SK-N-SH treated with all-trans-retinoic acid at 6 μM for 48 hours (cell line): Measurements from ENCODE around the gene KCNMA1.

ENCODE experiments used
- ATAC-seq: fragments of 200-7000 bp; cut with Tn5 transposase; 3 replicates; pipeline ENCODE4 v1.9.1; 2020; ENCODE audit warnings: mild to moderate bottlenecking, moderate library complexity
- BACH2 ChIP-seq: fragments of 250-450 bp; sonication (Bioruptor Pico); IDR thresholded peaks from 2 replicates; pipeline ENCODE4 v1.9.0; 2021; ENCODE audit warnings: mild to moderate bottlenecking, borderline replicate concordance
- CSDC2 ChIP-seq: fragments of 250-450 bp; sonication (Bioruptor Pico); IDR thresholded peaks from 2 replicates; pipeline ENCODE4 v1.5.0; 2020; ENCODE audit warnings: mild to moderate bottlenecking, moderate library complexity
- GLIS3 ChIP-seq: fragments of 250-450 bp; sonication (Bioruptor Pico); IDR thresholded peaks from 2 replicates; pipeline ENCODE4 v1.5.0; 2020; ENCODE audit warnings: mild to moderate bottlenecking, moderate library complexity
- ISL1 ChIP-seq: fragments of 250-450 bp; sonication (Bioruptor Pico); IDR thresholded peaks from 2 replicates; pipeline ENCODE4 v2.1.2; 2022; ENCODE audit warnings: mild to moderate bottlenecking, moderate library complexity
- OSR1 ChIP-seq: fragments of 250-450 bp; sonication (Bioruptor Pico); IDR thresholded peaks from 2 replicates; pipeline ENCODE4 v1.8.0; 2022; ENCODE audit warnings: moderate library complexity, mild to moderate bottlenecking, inconsistent platforms
- PPARA ChIP-seq: fragments of 250-450 bp; sonication (Bioruptor Pico); IDR thresholded peaks from 2 replicates; pipeline ENCODE4 v1.5.0; 2020; ENCODE audit warnings: mild to moderate bottlenecking, borderline replicate concordance
- SNAI2 ChIP-seq: fragments of 250-450 bp; sonication (Bioruptor Pico); IDR thresholded peaks from 2 replicates; pipeline ENCODE4 v1.5.0; 2020; ENCODE audit warnings: mild to moderate bottlenecking, moderate library complexity
- TCF4 ChIP-seq: fragments of 250-450 bp; sonication (Bioruptor Pico); IDR thresholded peaks from 2 replicates; pipeline ENCODE4 v1.8.0; 2021; ENCODE audit warnings: mild to moderate bottlenecking, moderate library complexity, borderline replicate concordance
- TOX ChIP-seq: fragments of 250-450 bp; sonication (Bioruptor Pico); IDR thresholded peaks from 2 replicates; pipeline ENCODE4 v1.8.0; 2021; ENCODE audit warnings: mild to moderate bottlenecking, moderate library complexity, borderline replicate concordance
- ZFP3 ChIP-seq: fragments of 250-450 bp; sonication (Bioruptor Pico); IDR thresholded peaks from 2 replicates; pipeline ENCODE4 v1.5.0; 2020; ENCODE audit warnings: mild to moderate bottlenecking, moderate library complexity
- ZFP30 ChIP-seq: fragments of 450-650 bp; formaldehyde crosslinking; IDR thresholded peaks from 2 replicates; pipeline ENCODE4 v1.5.0; 2022; ENCODE audit warnings: mild to moderate bottlenecking, moderate library complexity
- ZNF565 ChIP-seq: fragments of 450-650 bp; formaldehyde crosslinking; conservative IDR thresholded peaks from 2 replicates; pipeline ENCODE4 v1.5.0; 2020; ENCODE audit warnings: low read depth, mild to moderate bottlenecking, moderate library complexity
- ZNF70 ChIP-seq: fragments of 450-650 bp; formaldehyde crosslinking; IDR thresholded peaks from 2 replicates; pipeline ENCODE4 v1.5.0; 2020; ENCODE audit warnings: mild to moderate bottlenecking, moderate library complexity
- ZNF8 ChIP-seq: fragments of 450-650 bp; formaldehyde crosslinking; IDR thresholded peaks from 2 replicates; pipeline ENCODE4 v1.5.0; 2020; ENCODE audit warnings: mild to moderate bottlenecking, moderate library complexity
- TF ChIP-seq, protein P1 (sequence below): fragments of 250-450 bp; sonication (Bioruptor Pico); IDR thresholded peaks from 2 replicates; pipeline ENCODE4 v1.8.0; 2020; ENCODE audit warnings: mild to moderate bottlenecking, moderate library complexity, borderline replicate concordance
- TF ChIP-seq, protein P2 (sequence below): fragments of 250-450 bp; sonication (Bioruptor Pico); IDR thresholded peaks from 2 replicates; pipeline ENCODE4 v1.5.1; 2020; ENCODE audit warnings: low read depth, mild to moderate bottlenecking, moderate library complexity
- TF ChIP-seq, protein P3 (sequence below): fragments of 250-450 bp; sonication (Bioruptor Pico); IDR thresholded peaks from 2 replicates; pipeline ENCODE4 v1.8.0; 2021; ENCODE audit warnings: low read depth, mild to moderate bottlenecking, moderate library complexity, borderline replicate concordance
- TF ChIP-seq, protein P4 (sequence below): fragments of 250-450 bp; sonication (Bioruptor Pico); IDR thresholded peaks from 2 replicates; pipeline ENCODE4 v1.5.0; 2020; ENCODE audit warnings: mild to moderate bottlenecking, moderate library complexity

Gene KCNMA1

DNA sequence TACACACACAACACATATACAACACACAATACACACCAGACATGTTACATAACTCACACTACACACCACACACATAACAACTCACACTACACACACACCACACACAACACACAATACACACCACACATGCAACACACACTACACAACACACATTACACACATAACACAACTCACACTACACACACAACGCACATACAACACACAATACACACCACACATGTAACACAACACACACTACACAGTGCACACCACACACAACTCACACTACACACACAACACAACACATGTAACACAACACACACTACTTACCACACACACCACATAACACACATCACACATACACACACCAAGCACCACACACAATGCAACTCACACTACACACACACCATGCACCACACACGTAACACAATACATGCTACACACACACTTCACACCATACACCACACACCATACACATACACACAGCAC, 166.5 kb downstream of the KCNMA1 start:
- TF ChIP-seq ZFP30 (no peak), TOX (CRISPR knock-in tag) (no peak), ZNF70 (CRISPR knock-in tag) (no peak), SNAI2 (CRISPR knock-in tag) (no peak), GLIS3 (CRISPR knock-in tag) (no peak)
- TF ChIP-seq, protein P1, sequence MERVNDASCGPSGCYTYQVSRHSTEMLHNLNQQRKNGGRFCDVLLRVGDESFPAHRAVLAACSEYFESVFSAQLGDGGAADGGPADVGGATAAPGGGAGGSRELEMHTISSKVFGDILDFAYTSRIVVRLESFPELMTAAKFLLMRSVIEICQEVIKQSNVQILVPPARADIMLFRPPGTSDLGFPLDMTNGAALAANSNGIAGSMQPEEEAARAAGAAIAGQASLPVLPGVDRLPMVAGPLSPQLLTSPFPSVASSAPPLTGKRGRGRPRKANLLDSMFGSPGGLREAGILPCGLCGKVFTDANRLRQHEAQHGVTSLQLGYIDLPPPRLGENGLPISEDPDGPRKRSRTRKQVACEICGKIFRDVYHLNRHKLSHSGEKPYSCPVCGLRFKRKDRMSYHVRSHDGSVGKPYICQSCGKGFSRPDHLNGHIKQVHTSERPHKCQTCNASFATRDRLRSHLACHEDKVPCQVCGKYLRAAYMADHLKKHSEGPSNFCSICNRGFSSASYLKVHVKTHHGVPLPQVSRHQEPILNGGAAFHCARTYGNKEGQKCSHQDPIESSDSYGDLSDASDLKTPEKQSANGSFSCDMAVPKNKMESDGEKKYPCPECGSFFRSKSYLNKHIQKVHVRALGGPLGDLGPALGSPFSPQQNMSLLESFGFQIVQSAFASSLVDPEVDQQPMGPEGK (CRISPR knock-in tag), result no peak
- TF ChIP-seq, protein P2, sequence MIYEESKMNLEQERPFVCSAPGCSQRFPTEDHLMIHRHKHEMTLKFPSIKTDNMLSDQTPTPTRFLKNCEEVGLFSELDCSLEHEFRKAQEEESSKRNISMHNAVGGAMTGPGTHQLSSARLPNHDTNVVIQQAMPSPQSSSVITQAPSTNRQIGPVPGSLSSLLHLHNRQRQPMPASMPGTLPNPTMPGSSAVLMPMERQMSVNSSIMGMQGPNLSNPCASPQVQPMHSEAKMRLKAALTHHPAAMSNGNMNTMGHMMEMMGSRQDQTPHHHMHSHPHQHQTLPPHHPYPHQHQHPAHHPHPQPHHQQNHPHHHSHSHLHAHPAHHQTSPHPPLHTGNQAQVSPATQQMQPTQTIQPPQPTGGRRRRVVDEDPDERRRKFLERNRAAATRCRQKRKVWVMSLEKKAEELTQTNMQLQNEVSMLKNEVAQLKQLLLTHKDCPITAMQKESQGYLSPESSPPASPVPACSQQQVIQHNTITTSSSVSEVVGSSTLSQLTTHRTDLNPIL (CRISPR knock-in tag), result no peak
- no peak for ATAC-seq

DNA sequence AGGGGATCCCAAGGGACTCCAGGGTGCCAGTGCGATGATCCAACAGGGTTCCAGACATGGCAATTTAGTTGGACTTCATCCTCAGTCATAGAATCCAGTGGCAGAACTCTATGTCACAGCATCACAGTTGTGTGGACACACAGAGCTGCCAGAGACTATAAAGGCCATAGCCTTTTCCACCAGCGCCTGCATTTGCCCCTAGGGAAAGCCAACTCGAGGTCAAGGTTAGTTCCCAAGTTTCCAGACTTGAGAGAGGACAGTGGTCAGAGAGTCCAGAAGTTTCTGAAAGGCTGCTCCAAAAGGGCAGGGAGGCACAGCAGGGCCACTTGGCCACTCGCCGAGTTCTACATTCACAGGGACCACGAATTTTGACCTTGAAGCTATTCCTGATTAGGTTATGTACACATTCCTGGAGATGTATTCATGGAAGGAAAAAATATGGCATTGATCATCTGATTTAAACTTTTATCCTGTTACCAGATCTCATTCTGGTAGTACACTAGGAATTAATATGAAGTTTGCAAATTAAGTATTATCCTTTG, 170.1 kb downstream of the KCNMA1 start:
- no peak for TF ChIP-seq BACH2 (CRISPR knock-in tag)
- TF ChIP-seq ZNF565, result no peak
- TF ChIP-seq, protein P3, sequence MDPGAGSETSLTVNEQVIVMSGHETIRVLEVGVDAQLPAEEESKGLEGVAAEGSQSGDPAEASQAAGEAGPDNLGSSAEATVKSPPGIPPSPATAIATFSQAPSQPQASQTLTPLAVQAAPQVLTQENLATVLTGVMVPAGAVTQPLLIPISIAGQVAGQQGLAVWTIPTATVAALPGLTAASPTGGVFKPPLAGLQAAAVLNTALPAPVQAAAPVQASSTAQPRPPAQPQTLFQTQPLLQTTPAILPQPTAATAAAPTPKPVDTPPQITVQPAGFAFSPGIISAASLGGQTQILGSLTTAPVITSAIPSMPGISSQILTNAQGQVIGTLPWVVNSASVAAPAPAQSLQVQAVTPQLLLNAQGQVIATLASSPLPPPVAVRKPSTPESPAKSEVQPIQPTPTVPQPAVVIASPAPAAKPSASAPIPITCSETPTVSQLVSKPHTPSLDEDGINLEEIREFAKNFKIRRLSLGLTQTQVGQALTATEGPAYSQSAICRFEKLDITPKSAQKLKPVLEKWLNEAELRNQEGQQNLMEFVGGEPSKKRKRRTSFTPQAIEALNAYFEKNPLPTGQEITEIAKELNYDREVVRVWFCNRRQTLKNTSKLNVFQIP (CRISPR knock-in tag), result no peak
- TF ChIP-seq OSR1 (CRISPR knock-in tag), result no peak
- TF ChIP-seq ZNF70 (CRISPR knock-in tag), result no peak
- no peak for TF ChIP-seq ZNF8
- TF ChIP-seq ZFP3 (CRISPR knock-in tag), result no peak
- TF ChIP-seq, all 23 proteins: peak for 0
- no peak for ATAC-seq

DNA sequence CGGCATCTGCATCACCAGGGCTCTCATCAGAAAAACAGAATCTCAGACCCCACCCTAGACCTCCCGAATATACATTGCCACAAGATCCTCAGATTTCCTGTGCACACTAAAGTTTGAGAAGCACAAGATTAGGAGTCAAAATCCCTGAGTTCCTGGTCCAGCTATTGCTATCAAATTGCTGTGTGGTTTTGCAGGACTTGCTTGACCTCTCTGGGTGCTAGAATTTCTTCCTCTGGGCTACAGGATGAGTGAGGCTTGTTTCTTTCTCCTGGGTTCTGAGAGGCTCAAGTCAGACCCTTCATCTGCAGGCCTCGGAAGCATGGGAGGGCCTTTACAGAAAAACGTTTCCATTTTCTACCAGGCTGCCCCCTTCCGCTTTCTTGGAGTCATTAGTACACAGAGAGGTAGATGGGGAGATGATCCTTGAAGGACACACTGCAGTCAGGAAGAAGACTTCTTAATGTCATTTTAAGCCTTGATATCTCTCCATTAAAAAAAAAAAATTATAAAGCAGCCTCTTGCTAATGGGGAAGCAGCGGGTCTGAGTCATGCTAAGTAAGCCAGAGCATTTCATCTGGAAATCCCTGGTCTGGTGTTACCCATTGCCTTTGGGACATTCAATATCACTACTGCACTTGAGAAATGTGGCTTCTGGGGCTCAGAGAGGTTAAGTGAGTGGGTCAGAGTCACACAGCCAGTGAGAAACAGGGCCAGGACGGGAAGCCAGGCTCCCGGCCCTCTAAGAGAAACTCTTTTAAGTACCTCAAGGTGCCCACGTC, 173.5 kb downstream of the KCNMA1 start:
- peak; percentile 32; the same call in 2 of the 3 replicates for ATAC-seq
- no peak for TF ChIP-seq ZNF8
- 0 out of 2 replicates have a peak, but pooled peaks have one; percentile 24 for TF ChIP-seq ISL1 (CRISPR knock-in tag)
- TF ChIP-seq OSR1 (CRISPR knock-in tag), result no peak
- TF ChIP-seq, protein P3 (CRISPR knock-in tag), result no peak
- TF ChIP-seq, protein P4, sequence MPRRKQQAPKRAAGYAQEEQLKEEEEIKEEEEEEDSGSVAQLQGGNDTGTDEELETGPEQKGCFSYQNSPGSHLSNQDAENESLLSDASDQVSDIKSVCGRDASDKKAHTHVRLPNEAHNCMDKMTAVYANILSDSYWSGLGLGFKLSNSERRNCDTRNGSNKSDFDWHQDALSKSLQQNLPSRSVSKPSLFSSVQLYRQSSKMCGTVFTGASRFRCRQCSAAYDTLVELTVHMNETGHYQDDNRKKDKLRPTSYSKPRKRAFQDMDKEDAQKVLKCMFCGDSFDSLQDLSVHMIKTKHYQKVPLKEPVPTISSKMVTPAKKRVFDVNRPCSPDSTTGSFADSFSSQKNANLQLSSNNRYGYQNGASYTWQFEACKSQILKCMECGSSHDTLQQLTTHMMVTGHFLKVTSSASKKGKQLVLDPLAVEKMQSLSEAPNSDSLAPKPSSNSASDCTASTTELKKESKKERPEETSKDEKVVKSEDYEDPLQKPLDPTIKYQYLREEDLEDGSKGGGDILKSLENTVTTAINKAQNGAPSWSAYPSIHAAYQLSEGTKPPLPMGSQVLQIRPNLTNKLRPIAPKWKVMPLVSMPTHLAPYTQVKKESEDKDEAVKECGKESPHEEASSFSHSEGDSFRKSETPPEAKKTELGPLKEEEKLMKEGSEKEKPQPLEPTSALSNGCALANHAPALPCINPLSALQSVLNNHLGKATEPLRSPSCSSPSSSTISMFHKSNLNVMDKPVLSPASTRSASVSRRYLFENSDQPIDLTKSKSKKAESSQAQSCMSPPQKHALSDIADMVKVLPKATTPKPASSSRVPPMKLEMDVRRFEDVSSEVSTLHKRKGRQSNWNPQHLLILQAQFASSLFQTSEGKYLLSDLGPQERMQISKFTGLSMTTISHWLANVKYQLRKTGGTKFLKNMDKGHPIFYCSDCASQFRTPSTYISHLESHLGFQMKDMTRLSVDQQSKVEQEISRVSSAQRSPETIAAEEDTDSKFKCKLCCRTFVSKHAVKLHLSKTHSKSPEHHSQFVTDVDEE (CRISPR knock-in tag), result no peak
- TF ChIP-seq PPARA (CRISPR knock-in tag), result no peak

DNA sequence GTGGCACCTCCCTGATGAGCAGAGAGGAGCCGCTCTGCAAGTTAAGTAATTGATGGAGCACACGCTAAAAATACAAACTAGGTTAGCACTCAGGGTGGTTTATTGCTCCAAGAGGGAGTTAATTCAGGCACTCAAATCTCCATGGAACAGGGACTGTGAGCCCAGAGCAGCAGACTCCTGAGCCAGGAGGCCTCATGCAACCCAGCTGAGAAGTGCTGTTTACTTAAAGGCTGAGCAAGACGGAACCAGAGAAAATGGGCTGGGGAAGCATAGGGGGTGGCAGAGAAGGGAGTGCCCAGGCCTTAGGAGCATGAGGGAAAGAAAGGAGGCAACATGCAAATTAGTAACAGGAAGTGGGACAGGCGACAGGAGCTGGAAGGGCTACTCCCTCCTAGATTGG, 174.1 kb downstream of the KCNMA1 start:
- no peak for ATAC-seq
- TF ChIP-seq TCF4, result no peak
- TF ChIP-seq OSR1 (CRISPR knock-in tag), result no peak
- TF ChIP-seq TOX (CRISPR knock-in tag), result no peak
- no peak for TF ChIP-seq CSDC2 (CRISPR knock-in tag)
